Upper lobe of left lung (tissue), 4 donors: ENCODE data around the gene APOL3.
"Not testable (repeated sequence)": the region's sequence is repeated elsewhere in the genome, so short reads cannot be mapped to it uniquely, and the experiment has no call there.

Experiments used
- POLR2A ChIP-seq, 4 donors: fragments of 450-650 bp; IDR thresholded peaks; one replicate each; pipeline ENCODE4 v1.5.1; 2016 to 2017; ENCODE audit warnings: antibody characterized with exemption in 4 of 4, mild to moderate bottlenecking in 2 of 4
- POLR2AphosphoS5 ChIP-seq, 2 donors: sonication (generic); formaldehyde crosslinking; IDR thresholded peaks; one replicate each; pipeline ENCODE4 v1.5.1; 2017; ENCODE audit warnings: antibody characterized with exemption in 2 of 2
- TF ChIP-seq, protein P1 (sequence below), 6 experiments: fragments of 450-650 bp in 4 of 6; fragments of 200-600 bp in 2 of 6; sonication (generic) in 2 of 6; IDR thresholded peaks; one replicate each; pipeline ENCODE4 v1.5.1; 2016 to 2019; ENCODE audit warnings: antibody characterized with exemption in 6 of 6

GRCh38 chr22:36205573-36205972 lies 45.0 kb upstream of the APOL3 start:
- TF ChIP-seq POLR2A, POLR2AphosphoS5 (IDR thresholded peaks at IDR 0.05): not testable (repeated sequence)
- TF ChIP-seq, protein P1, sequence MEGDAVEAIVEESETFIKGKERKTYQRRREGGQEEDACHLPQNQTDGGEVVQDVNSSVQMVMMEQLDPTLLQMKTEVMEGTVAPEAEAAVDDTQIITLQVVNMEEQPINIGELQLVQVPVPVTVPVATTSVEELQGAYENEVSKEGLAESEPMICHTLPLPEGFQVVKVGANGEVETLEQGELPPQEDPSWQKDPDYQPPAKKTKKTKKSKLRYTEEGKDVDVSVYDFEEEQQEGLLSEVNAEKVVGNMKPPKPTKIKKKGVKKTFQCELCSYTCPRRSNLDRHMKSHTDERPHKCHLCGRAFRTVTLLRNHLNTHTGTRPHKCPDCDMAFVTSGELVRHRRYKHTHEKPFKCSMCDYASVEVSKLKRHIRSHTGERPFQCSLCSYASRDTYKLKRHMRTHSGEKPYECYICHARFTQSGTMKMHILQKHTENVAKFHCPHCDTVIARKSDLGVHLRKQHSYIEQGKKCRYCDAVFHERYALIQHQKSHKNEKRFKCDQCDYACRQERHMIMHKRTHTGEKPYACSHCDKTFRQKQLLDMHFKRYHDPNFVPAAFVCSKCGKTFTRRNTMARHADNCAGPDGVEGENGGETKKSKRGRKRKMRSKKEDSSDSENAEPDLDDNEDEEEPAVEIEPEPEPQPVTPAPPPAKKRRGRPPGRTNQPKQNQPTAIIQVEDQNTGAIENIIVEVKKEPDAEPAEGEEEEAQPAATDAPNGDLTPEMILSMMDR (IDR thresholded peaks at IDR 0.05) = not testable (repeated sequence)
